ENCODE results near the gene SLC7A8.

SLC7A8 gene

GRCh38 chr14:23093104-23093503, 90.4 kb downstream of the SLC7A8 start:
- H3K27ac Mint-ChIP-seq: no peak overlapping the region

GRCh38 chr14:23091294-23092225, 91.9 kb downstream of the SLC7A8 start:
- peak overlapping the region; percentile 36 for H3K27ac Mint-ChIP-seq
- H3K4me1 Mint-ChIP-seq: peaks cover 50% of the 10 kb centered on the region
- H3K36me3 Mint-ChIP-seq: peaks cover 18% of the 10 kb centered on the region
- no peaks in the 10 kb centered on the region for H3K27me3 Mint-ChIP-seq
- H3K9me3 Mint-ChIP-seq: no peaks in the 10 kb centered on the region
- peak overlapping the region; percentile 9 for H3K4me3 Mint-ChIP-seq

More at GRCh38 chr14:23093104-23093503, 90.4 kb downstream of the SLC7A8 start:
- H3K27me3 Mint-ChIP-seq: no peaks in the 10 kb centered on the region
- H3K36me3 Mint-ChIP-seq: peaks cover 15% of the 10 kb centered on the region
- H3K4me1 Mint-ChIP-seq: peaks cover 49% of the 10 kb centered on the region
- H3K4me3 Mint-ChIP-seq: no peak overlapping the region
- no peaks in the 10 kb centered on the region for H3K9me3 Mint-ChIP-seq

GRCh38 chr14:23090254-23090636, 93.2 kb downstream of the SLC7A8 start:
- H3K4me3 Mint-ChIP-seq: no peak overlapping the region
- peak overlapping the region; percentile 81 for H3K27ac Mint-ChIP-seq
- H3K36me3 Mint-ChIP-seq: peaks cover 24% of the 10 kb centered on the region
- H3K9me3 Mint-ChIP-seq: no peaks in the 10 kb centered on the region
- peaks cover 62% of the 10 kb centered on the region for H3K4me1 Mint-ChIP-seq
- H3K27me3 Mint-ChIP-seq: no peaks in the 10 kb centered on the region

GRCh38 chr14:23089498-23090253, 93.8 kb downstream of the SLC7A8 start:
- Mint-ChIP-seq H3K4me3 (no peak overlapping the region), H3K36me3 (peaks cover 24% of the 10 kb centered on the region), H3K27ac (peak overlapping the region; percentile 68), H3K27me3 (no peaks in the 10 kb centered on the region), H3K4me1 (peaks cover 64% of the 10 kb centered on the region), H3K9me3 (no peaks in the 10 kb centered on the region)

- Mint-ChIP-seq H3K9me3 (no peaks in the 10 kb centered on the region), H3K4me3 (no peak overlapping the region), H3K27ac (peak overlapping the region; percentile 41), H3K36me3 (peaks cover 21% of the 10 kb centered on the region), H3K27me3 (no peaks in the 10 kb centered on the region), H3K4me1 (peaks cover 45% of the 10 kb centered on the region)
Observed at GRCh38 chr14:23086565-23086964, 96.9 kb downstream of the SLC7A8 start.

- Mint-ChIP-seq H3K9me3 (no peaks in the 10 kb centered on the region), H3K4me1 (peaks cover 42% of the 10 kb centered on the region), H3K27me3 (no peaks in the 10 kb centered on the region), H3K27ac (peak overlapping the region; percentile 76), H3K36me3 (peaks cover 24% of the 10 kb centered on the region), H3K4me3 (no peak overlapping the region)
Observed at GRCh38 chr14:23085458-23085857, 98.0 kb downstream of the SLC7A8 start.

GRCh38 chr14:23080474-23080873, 103.0 kb downstream of the SLC7A8 start:
- H3K4me1 Mint-ChIP-seq: peaks cover 16% of the 10 kb centered on the region
- H3K9me3 Mint-ChIP-seq: no peaks in the 10 kb centered on the region
- H3K4me3 Mint-ChIP-seq: no peak overlapping the region
- H3K27me3 Mint-ChIP-seq: no peaks in the 10 kb centered on the region
- H3K27ac Mint-ChIP-seq: peak overlapping the region; percentile 52
- peaks cover 11% of the 10 kb centered on the region for H3K36me3 Mint-ChIP-seq

GRCh38 chr14:23079716-23080115, 103.7 kb downstream of the SLC7A8 start:
- H3K4me3 Mint-ChIP-seq: no peak overlapping the region
- peaks cover 12% of the 10 kb centered on the region for H3K4me1 Mint-ChIP-seq
- peak overlapping the region; percentile 79 for H3K27ac Mint-ChIP-seq
- no peaks in the 10 kb centered on the region for H3K9me3 Mint-ChIP-seq
- H3K27me3 Mint-ChIP-seq: no peaks in the 10 kb centered on the region
- peaks cover 11% of the 10 kb centered on the region for H3K36me3 Mint-ChIP-seq

GRCh38 chr14:23078692-23079116, 104.8 kb downstream of the SLC7A8 start:
- Mint-ChIP-seq H3K27ac (no peak overlapping the region), H3K36me3 (peaks cover 11% of the 10 kb centered on the region), H3K9me3 (no peaks in the 10 kb centered on the region), H3K4me1 (peaks cover 8% of the 10 kb centered on the region), H3K27me3 (no peaks in the 10 kb centered on the region), H3K4me3 (no peak overlapping the region)

- H3K9me3 Mint-ChIP-seq: no peaks in the 10 kb centered on the region
- peaks cover 8% of the 10 kb centered on the region for H3K4me1 Mint-ChIP-seq
- no peak overlapping the region for H3K4me3 Mint-ChIP-seq
- peaks cover 11% of the 10 kb centered on the region for H3K36me3 Mint-ChIP-seq
- H3K27ac Mint-ChIP-seq: peak overlapping the region; percentile 17
- H3K27me3 Mint-ChIP-seq: no peaks in the 10 kb centered on the region
Observed at GRCh38 chr14:23077962-23078361, 105.5 kb downstream of the SLC7A8 start.

GRCh38 chr14:23076785-23077408, 106.6 kb downstream of the SLC7A8 start:
- Mint-ChIP-seq H3K27ac (no peak overlapping the region), H3K36me3 (peaks cover 11% of the 10 kb centered on the region), H3K27me3 (no peaks in the 10 kb centered on the region), H3K9me3 (no peaks in the 10 kb centered on the region), H3K4me3 (no peak overlapping the region), H3K4me1 (peaks cover 15% of the 10 kb centered on the region)

All from activated naive CD4-positive, alpha-beta T cell treated with anti-CD3 and anti-CD28 coated beads, Interleukin-2, amount 50 U/mL, for 24 hours (primary cell).